Astrocyte (in vitro differentiated cells and primary cell): ENCODE results near the gene SOX5. TPM values are rescaled to one million over a fixed set of nuclear protein-coding genes. Genes with fewer than 3 reads are reported as not detected.

Source experiments
- DNase-seq: peaks from one replicate; pipeline ENCODE4 v3.0.0-alpha.2; 2010; ENCODE audit warnings: low read depth
- FAIRE-seq: peaks from 2 replicates; lab custom pipeline; 2011; peaks lifted over from hg19 to GRCh38; lab: Jason Lieb, UNC
- H2AFZ ChIP-seq: 2 replicates; pipeline ENCODE4 v1.6.0; 2012; ENCODE audit warnings: low read depth, low read length, inconsistent platforms
- H3K27ac ChIP-seq: 2 replicates; pipeline ENCODE4 v1.5.1; 2011; ENCODE audit warnings: low read depth, low read length, inconsistent platforms
- H3K27me3 ChIP-seq: 2 replicates; pipeline ENCODE4 v1.6.0; 2011; ENCODE audit warnings: low read length, inconsistent platforms; ENCODE audit not compliant: insufficient read depth
- H3K36me3 ChIP-seq: 2 replicates; pipeline ENCODE4 v1.5.1; 2011; ENCODE audit warnings: low read length, inconsistent platforms; ENCODE audit not compliant: insufficient read depth
- H3K4me1 ChIP-seq: 2 replicates; pipeline ENCODE4 v1.5.1; 2011; ENCODE audit warnings: low read length, inconsistent platforms; ENCODE audit not compliant: insufficient read depth
- H3K4me2 ChIP-seq: 2 replicates; pipeline ENCODE4 v1.6.0; 2012; ENCODE audit warnings: low read length, inconsistent platforms
- H3K4me3 ChIP-seq: 2 replicates; pipeline ENCODE4 v1.5.1; 2011; ENCODE audit warnings: low read depth, mild to moderate bottlenecking, low read length, inconsistent platforms; ENCODE audit not compliant: insufficient read depth
- H3K79me2 ChIP-seq: 2 replicates; pipeline ENCODE4 v1.6.0; 2012; ENCODE audit warnings: mild to moderate bottlenecking, low read length, inconsistent platforms; ENCODE audit not compliant: insufficient read depth
- H3K9ac ChIP-seq: 2 replicates; pipeline ENCODE4 v1.6.0; 2012; ENCODE audit warnings: mild to moderate bottlenecking, low read length, inconsistent platforms
- H3K9me3 ChIP-seq: 2 replicates; pipeline ENCODE4 v1.5.1; 2012; ENCODE audit warnings: low read depth, mild to moderate bottlenecking, low read length, inconsistent platforms; ENCODE audit not compliant: insufficient read depth
- H4K20me1 ChIP-seq: 2 replicates; pipeline ENCODE4 v1.6.0; 2012; ENCODE audit warnings: low read length, inconsistent platforms; ENCODE audit not compliant: insufficient read depth
- H3K27ac Mint-ChIP-seq: one replicate; pipeline ENCODE4 v1.8.0; 2021; ENCODE audit warnings: mild to moderate bottlenecking, mixed read lengths; ENCODE audit not compliant: unreplicated experiment
- H3K27me3 Mint-ChIP-seq: one replicate; pipeline ENCODE4 v1.8.0; 2021; ENCODE audit warnings: low read depth, mixed read lengths; ENCODE audit not compliant: unreplicated experiment
- H3K36me3 Mint-ChIP-seq: one replicate; pipeline ENCODE4 v1.8.0; 2021; ENCODE audit warnings: low read depth, mixed read lengths; ENCODE audit not compliant: unreplicated experiment
- H3K4me1 Mint-ChIP-seq: one replicate; pipeline ENCODE4 v1.8.0; 2021; ENCODE audit warnings: low read depth, mixed read lengths; ENCODE audit not compliant: unreplicated experiment
- H3K4me3 Mint-ChIP-seq: one replicate; pipeline ENCODE4 v1.8.0; 2021; ENCODE audit warnings: mild to moderate bottlenecking, moderate library complexity, mixed read lengths; ENCODE audit not compliant: unreplicated experiment
- H3K9me3 Mint-ChIP-seq: one replicate; pipeline ENCODE4 v1.8.0; 2021; ENCODE audit warnings: mild to moderate bottlenecking, mixed read lengths; ENCODE audit not compliant: unreplicated experiment
- EZH2 ChIP-seq: IDR thresholded peaks from 2 replicates; pipeline ENCODE4 v1.6.1; 2012; ENCODE audit warnings: mild to moderate bottlenecking, low read length, inconsistent platforms; ENCODE audit not compliant: insufficient read depth
- total RNA-seq: library from RNA; stranded (reverse); gene quantifications from 2 replicates; pipeline ENCODE4 v1.2.1, GENCODE V29; 2021
- TF ChIP-seq, protein P1 (sequence below): IDR thresholded peaks from 2 replicates; pipeline ENCODE4 v1.5.1; 2011; ENCODE audit warnings: low read depth, mild to moderate bottlenecking, inconsistent platforms, low read length, moderate library complexity; ENCODE audit not compliant: insufficient read depth

Gene SOX5
- total RNA-seq, 1 donor from 2014 or later: 13.7 TPM

DNA sequence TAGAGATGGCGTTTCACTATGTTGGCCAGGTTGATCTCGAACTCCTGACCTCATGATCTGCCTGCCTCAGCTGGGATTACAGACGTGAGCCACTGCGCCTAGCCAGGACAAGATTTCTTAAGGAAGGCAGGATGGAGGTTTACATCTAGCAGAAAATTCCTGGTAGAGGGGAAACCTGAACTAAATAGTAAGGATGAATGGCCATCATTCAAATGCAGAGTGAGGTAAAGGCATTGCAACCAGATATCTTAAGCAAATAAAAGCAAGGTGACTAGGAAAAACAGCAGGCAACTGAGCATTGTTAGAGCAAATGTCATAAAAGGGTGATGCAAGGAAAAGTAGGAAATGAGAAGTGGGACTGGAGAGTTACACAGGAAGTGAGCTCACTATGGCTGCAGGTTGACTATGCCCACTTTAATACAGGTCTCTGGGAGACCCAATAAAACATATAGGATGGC lies 133.0 kb downstream of the SOX5 start:
- Mint-ChIP-seq H3K4me3 (no peak overlapping the region), H3K36me3 (peaks cover 4% of the 10 kb centered on the region), H3K9me3 (no peaks in the 10 kb centered on the region), H3K27ac (no peak overlapping the region), H3K4me1 (peaks cover 3% of the 10 kb centered on the region), H3K27me3 (no peaks in the 10 kb centered on the region)
- Histone ChIP-seq H3K9me3 (no peaks in the 10 kb centered on the region), H3K9ac (no peak overlapping the region), H3K27me3 (no peaks in the 10 kb centered on the region), H3K4me1 (no peaks in the 10 kb centered on the region), H3K4me2 (no peak overlapping the region), H3K36me3 (no peaks in the 10 kb centered on the region), H2AFZ (no peak overlapping the region), H4K20me1 (no peaks in the 10 kb centered on the region), H3K27ac (no peak overlapping the region), H3K79me2 (no peaks in the 10 kb centered on the region), H3K4me3 (no peak overlapping the region)
- TF ChIP-seq, protein P1, sequence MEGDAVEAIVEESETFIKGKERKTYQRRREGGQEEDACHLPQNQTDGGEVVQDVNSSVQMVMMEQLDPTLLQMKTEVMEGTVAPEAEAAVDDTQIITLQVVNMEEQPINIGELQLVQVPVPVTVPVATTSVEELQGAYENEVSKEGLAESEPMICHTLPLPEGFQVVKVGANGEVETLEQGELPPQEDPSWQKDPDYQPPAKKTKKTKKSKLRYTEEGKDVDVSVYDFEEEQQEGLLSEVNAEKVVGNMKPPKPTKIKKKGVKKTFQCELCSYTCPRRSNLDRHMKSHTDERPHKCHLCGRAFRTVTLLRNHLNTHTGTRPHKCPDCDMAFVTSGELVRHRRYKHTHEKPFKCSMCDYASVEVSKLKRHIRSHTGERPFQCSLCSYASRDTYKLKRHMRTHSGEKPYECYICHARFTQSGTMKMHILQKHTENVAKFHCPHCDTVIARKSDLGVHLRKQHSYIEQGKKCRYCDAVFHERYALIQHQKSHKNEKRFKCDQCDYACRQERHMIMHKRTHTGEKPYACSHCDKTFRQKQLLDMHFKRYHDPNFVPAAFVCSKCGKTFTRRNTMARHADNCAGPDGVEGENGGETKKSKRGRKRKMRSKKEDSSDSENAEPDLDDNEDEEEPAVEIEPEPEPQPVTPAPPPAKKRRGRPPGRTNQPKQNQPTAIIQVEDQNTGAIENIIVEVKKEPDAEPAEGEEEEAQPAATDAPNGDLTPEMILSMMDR: no peak
- FAIRE-seq: no peak
- no peak for DNase-seq

DNA sequence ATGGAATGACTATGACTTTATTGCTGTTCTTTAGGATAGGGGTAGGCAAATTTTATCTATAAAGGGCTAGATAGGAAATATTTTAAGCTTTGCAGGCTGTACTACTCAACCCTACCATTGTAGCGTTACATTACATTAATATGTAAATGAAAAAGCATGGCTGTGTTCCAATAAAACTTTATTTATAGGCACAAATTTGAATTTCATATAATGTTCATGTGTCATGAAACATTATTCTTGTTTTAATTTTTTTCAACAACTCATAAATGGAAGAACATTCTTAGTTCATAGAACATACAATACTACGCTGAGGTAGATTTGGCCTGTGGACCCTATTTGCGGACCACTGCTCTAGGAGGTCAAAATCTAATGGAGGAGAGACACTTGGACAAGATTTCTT lies 133.7 kb downstream of the SOX5 start:
- no peak for TF ChIP-seq EZH2
- TF ChIP-seq, protein P1: no peak
- no peak overlapping the region for H3K27ac Mint-ChIP-seq
- Histone ChIP-seq H3K4me1 (no peaks in the 10 kb centered on the region), H3K36me3 (no peaks in the 10 kb centered on the region), H3K4me3 (no peak overlapping the region), H3K27ac (no peak overlapping the region), H3K79me2 (no peaks in the 10 kb centered on the region), H3K9me3 (no peaks in the 10 kb centered on the region), H4K20me1 (no peaks in the 10 kb centered on the region), H3K4me2 (no peak overlapping the region), H3K27me3 (no peaks in the 10 kb centered on the region), H3K9ac (no peak overlapping the region), H2AFZ (no peak overlapping the region)
- no peaks in the 10 kb centered on the region for H3K27me3 Mint-ChIP-seq
- peaks cover 3% of the 10 kb centered on the region for H3K4me1 Mint-ChIP-seq
- FAIRE-seq (no peak), DNase-seq (no peak)
- H3K36me3 Mint-ChIP-seq: peaks cover 4% of the 10 kb centered on the region
- no peak overlapping the region for H3K4me3 Mint-ChIP-seq
- no peaks in the 10 kb centered on the region for H3K9me3 Mint-ChIP-seq

DNA sequence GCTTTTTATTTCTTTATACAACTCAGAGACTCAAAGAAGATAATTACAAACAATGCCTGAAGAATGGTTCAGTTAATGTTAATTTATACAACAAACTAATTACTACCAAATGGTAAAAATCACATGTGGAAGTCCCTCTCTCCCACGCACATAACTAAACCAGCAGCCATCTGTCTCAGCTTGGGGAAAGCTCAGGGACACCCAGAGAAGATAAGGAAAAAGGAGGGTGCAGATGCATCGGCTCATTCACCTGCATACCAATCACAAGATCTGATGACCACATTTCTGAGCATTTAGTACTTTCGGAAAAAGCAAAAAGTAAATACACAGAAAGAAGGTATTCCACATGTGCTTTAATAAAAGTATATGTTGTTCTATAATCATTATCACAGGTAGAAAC lies 136.3 kb downstream of the SOX5 start:
- H3K9ac ChIP-seq: no peak overlapping the region
- H3K4me1 ChIP-seq: no peaks in the 10 kb centered on the region
- H3K36me3 Mint-ChIP-seq: peaks cover 4% of the 10 kb centered on the region
- no peaks in the 10 kb centered on the region for H3K9me3 Mint-ChIP-seq
- no peak overlapping the region for H3K4me3 ChIP-seq
- no peak for TF ChIP-seq EZH2
- TF ChIP-seq, protein P1: no peak
- no peaks in the 10 kb centered on the region for H4K20me1 ChIP-seq
- DNase-seq (no peak), FAIRE-seq (no peak)
- no peak overlapping the region for H3K4me3 Mint-ChIP-seq
- H3K4me2 ChIP-seq: no peak overlapping the region
- H3K9me3 ChIP-seq: no peaks in the 10 kb centered on the region
- H2AFZ ChIP-seq: no peak overlapping the region
- no peak overlapping the region for H3K27ac Mint-ChIP-seq
- H3K27me3 ChIP-seq: no peaks in the 10 kb centered on the region
- no peak overlapping the region for H3K27ac ChIP-seq
- no peaks in the 10 kb centered on the region for H3K79me2 ChIP-seq
- no peaks in the 10 kb centered on the region for H3K27me3 Mint-ChIP-seq
- H3K36me3 ChIP-seq: no peaks in the 10 kb centered on the region
- H3K4me1 Mint-ChIP-seq: peaks cover 6% of the 10 kb centered on the region
